HCT116 (cell line): ENCODE results near the gene RXYLT1.

ENCODE experiments used
- CEBPB ChIP-seq: IDR thresholded peaks from 2 replicates; pipeline ENCODE4 v1.6.1; 2012; ENCODE audit warnings: low read depth
- CTCF ChIP-seq, 3 experiments: fragments of 200-600 bp in 1 of 3; sonication (generic) in 1 of 3; IDR thresholded peaks in 2 of 3; conservative IDR thresholded peaks in 1 of 3; 2 replicates each; pipeline ENCODE4 v1.5.1; 2012 to 2017; ENCODE audit warnings: low read depth in 2 of 3, low read length in 2 of 3, antibody characterized with exemption in 1 of 3, borderline replicate concordance in 1 of 3, control low read depth in 1 of 3, mild to moderate bottlenecking in 1 of 3, mixed read lengths in 1 of 3, mixed run types in 1 of 3, moderate library complexity in 1 of 3; ENCODE audit not compliant: insufficient read depth in 1 of 3
- EZH2phosphoT487 ChIP-seq: fragments of 200-600 bp; IDR thresholded peaks from 2 replicates; pipeline ENCODE4 v1.6.1; 2018; ENCODE audit warnings: antibody characterized with exemption, borderline replicate concordance
- POLR2A ChIP-seq: IDR thresholded peaks from 2 replicates; pipeline ENCODE4 v1.7.0; 2011; ENCODE audit warnings: borderline replicate concordance; ENCODE audit not compliant: insufficient read depth, insufficient read length; ENCODE audit errors: extremely low read depth
- POLR2AphosphoS5 ChIP-seq: IDR thresholded peaks from 2 replicates; pipeline ENCODE4 v1.6.1; 2011; ENCODE audit warnings: mild to moderate bottlenecking, low read depth, low read length, moderate library complexity
- REST ChIP-seq: IDR thresholded peaks from 2 replicates; pipeline ENCODE4 v1.6.1; 2012; ENCODE audit warnings: low read depth
- ZNF274 ChIP-seq: fragments of 200-500 bp; sonication (Bioruptor generic); IDR thresholded peaks from 2 replicates; pipeline ENCODE4 v1.6.1; 2014; ENCODE audit warnings: mild to moderate bottlenecking, low read depth, low read length, inconsistent platforms

- TF ChIP-seq REST, result no peak
- TF ChIP-seq ZNF274, result no peak
- no peak for TF ChIP-seq CTCF (IDR thresholded peaks at IDR 0.05 in 2 of 3, conservative IDR thresholded peaks at IDR 0.05 in 1 of 3; ENCODE audit: borderline replicate concordance in 1 of 3, insufficient read depth in 1 of 3, low read depth in 2 of 3, low read length in 2 of 3)
- no peak for TF ChIP-seq POLR2A
- no peak for TF ChIP-seq POLR2AphosphoS5
- TF ChIP-seq EZH2phosphoT487, result no peak
- no peak for TF ChIP-seq CEBPB
These were observed 29.9 kb downstream of the RXYLT1 start for GRCh38 chr12:63809566-63809965.
